ENCODE measurements around the gene SPATA6.
"Not testable (repeated sequence)": the region's sequence is repeated elsewhere in the genome, so short reads cannot be mapped to it uniquely, and the experiment has no call there.

DNA sequence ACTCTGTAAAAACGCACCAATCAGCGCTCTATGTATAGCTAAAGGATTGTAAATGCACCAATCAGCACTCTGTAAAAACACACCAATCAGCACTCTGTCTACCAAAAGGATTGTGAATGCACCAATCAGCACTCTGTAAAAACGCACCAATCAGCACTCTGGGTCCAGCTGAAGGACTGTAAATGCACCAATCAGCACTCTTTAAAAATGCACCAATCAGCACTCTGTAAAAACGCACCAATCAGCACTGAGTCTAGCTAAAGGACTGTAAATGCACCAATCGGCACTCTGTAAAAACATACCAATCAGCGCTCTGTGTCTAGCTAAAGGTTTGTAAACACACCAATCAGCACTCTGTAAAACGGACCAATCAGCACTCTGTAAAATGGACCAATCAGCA, 27.8 kb downstream of the SPATA6 start:
- TF ChIP-seq CTCF (conservative IDR thresholded peaks at IDR 0.05; ENCODE audit: low read depth in 2 of 2); POLR2AphosphoS5 (IDR thresholded peaks at IDR 0.05; ENCODE audit: low read depth); REST (IDR thresholded peaks at IDR 0.05; ENCODE audit: unreplicated experiment); ZNF462 (CRISPR knock-in tag; IDR thresholded peaks at IDR 0.05); EZH2phosphoT487 (IDR thresholded peaks at IDR 0.05; ENCODE audit: unreplicated experiment); EZH2 (IDR thresholded peaks at IDR 0.05; ENCODE audit: low read depth, unreplicated experiment); ZNF114 (CRISPR knock-in tag; IDR thresholded peaks at IDR 0.05); CREB1 (CRISPR knock-in tag; IDR thresholded peaks at IDR 0.05; ENCODE audit: low read depth); STAT1 (IDR thresholded peaks at IDR 0.05; ENCODE audit: unreplicated experiment); JUNB (IDR thresholded peaks at IDR 0.05; ENCODE audit: unreplicated experiment); ZNF331 (CRISPR knock-in tag; IDR thresholded peaks at IDR 0.05; ENCODE audit: low read depth): not testable (repeated sequence)
